UCSD-AML1 (cell line): Measurements from ENCODE around the gene EFNB2.

ENCODE experiments used
- DNase-seq: peaks from one replicate; lab custom pipeline; 2025; ENCODE audit not compliant: unreplicated experiment; lab: John Stamatoyannopoulos, UW

The EFNB2 gene

GRCh38 chr13:106526738-106527444 lies 8.6 kb downstream of the EFNB2 start:
- no peak for DNase-seq

GRCh38 chr13:106525865-106526264 lies 9.6 kb downstream of the EFNB2 start:
- DNase-seq = no peak

- no peak for DNase-seq
Measured at GRCh38 chr13:106524108-106524507, 11.4 kb downstream of the EFNB2 start.

- DNase-seq = no peak
Measured at GRCh38 chr13:106523576-106523975, 11.9 kb downstream of the EFNB2 start.

GRCh38 chr13:106522898-106523525 lies 12.4 kb downstream of the EFNB2 start:
- no peak for DNase-seq

GRCh38 chr13:106522112-106522705 lies 13.3 kb downstream of the EFNB2 start:
- DNase-seq = no peak

- DNase-seq = no peak
Measured at GRCh38 chr13:106521095-106521799, 14.2 kb downstream of the EFNB2 start.

- no peak for DNase-seq
Measured at GRCh38 chr13:106520251-106521054, 15.0 kb downstream of the EFNB2 start.

GRCh38 chr13:106518512-106518911 lies 16.9 kb downstream of the EFNB2 start:
- no peak for DNase-seq

GRCh38 chr13:106517109-106517847 lies 18.2 kb downstream of the EFNB2 start:
- DNase-seq = no peak

GRCh38 chr13:106515635-106516254 lies 19.7 kb downstream of the EFNB2 start:
- DNase-seq = no peak

- no peak for DNase-seq
Measured at GRCh38 chr13:106514928-106515634, 20.4 kb downstream of the EFNB2 start.

- no peak for DNase-seq
Measured at GRCh38 chr13:106513025-106513983, 22.2 kb downstream of the EFNB2 start.

GRCh38 chr13:106507560-106508274 lies 27.7 kb downstream of the EFNB2 start:
- no peak for DNase-seq

- no peak for DNase-seq
Measured at GRCh38 chr13:106506286-106506685, 29.2 kb downstream of the EFNB2 start.

- DNase-seq = no peak
Measured at GRCh38 chr13:106505732-106506131, 29.7 kb downstream of the EFNB2 start.

GRCh38 chr13:106505295-106505694 lies 30.2 kb downstream of the EFNB2 start:
- no peak for DNase-seq
